H9 (cell line): Measurements from ENCODE around the gene TPRG1. TPM values are rescaled to one million over a fixed set of nuclear protein-coding genes. Genes with fewer than 3 reads are reported as not detected.

Experiments
- DNase-seq: peaks from one replicate; pipeline ENCODE4 v3.0.0-alpha.2; 2017
- H2AFZ ChIP-seq: one replicate; pipeline ENCODE4 v1.6.1; 2013; ENCODE audit warnings: mild to moderate bottlenecking, low read length, control low read depth, moderate library complexity
- H2AK5ac ChIP-seq: 2 replicates; pipeline ENCODE4 v1.6.1; 2013; ENCODE audit warnings: low read length, control low read depth, mixed read lengths; ENCODE audit not compliant: insufficient read length
- H2BK120ac ChIP-seq: one replicate; pipeline ENCODE4 v1.6.1; 2013; ENCODE audit warnings: low read depth, mild to moderate bottlenecking, low read length, control low read depth, inconsistent platforms; ENCODE audit not compliant: poor library complexity, severe bottlenecking
- H2BK12ac ChIP-seq: 2 replicates; pipeline ENCODE4 v1.6.1; 2013; ENCODE audit warnings: low read length, control low read depth, mixed read lengths, low read depth; ENCODE audit not compliant: insufficient read length
- H2BK15ac ChIP-seq: 2 replicates; pipeline ENCODE4 v1.6.1; 2013; ENCODE audit warnings: low read depth, low read length, control low read depth
- H2BK20ac ChIP-seq: one replicate; pipeline ENCODE4 v1.6.1; 2013; ENCODE audit warnings: low read depth, mild to moderate bottlenecking, low read length, control low read depth, inconsistent platforms; ENCODE audit not compliant: poor library complexity, severe bottlenecking
- H2BK5ac ChIP-seq: 2 replicates; pipeline ENCODE4 v1.6.1; 2013; ENCODE audit warnings: low read length, control low read depth, mixed read lengths; ENCODE audit not compliant: insufficient read length
- H3K14ac ChIP-seq: 2 replicates; pipeline ENCODE4 v1.6.1; 2013; ENCODE audit warnings: low read length, control low read depth; ENCODE audit not compliant: insufficient read depth
- H3K18ac ChIP-seq: 2 replicates; pipeline ENCODE4 v1.6.1; 2013; ENCODE audit warnings: low read depth, mild to moderate bottlenecking, mixed read lengths, low read length, control low read depth; ENCODE audit not compliant: insufficient read length
- H3K23ac ChIP-seq: 2 replicates; pipeline ENCODE4 v1.6.1; 2013; ENCODE audit warnings: low read length, control low read depth, mixed read lengths, low read depth; ENCODE audit not compliant: insufficient read length
- H3K23me2 ChIP-seq: 2 replicates; pipeline ENCODE4 v1.6.1; 2013; ENCODE audit warnings: low read depth, mild to moderate bottlenecking, mixed read lengths, low read length, control low read depth; ENCODE audit not compliant: insufficient read length, poor library complexity, severe bottlenecking
- H3K27ac ChIP-seq: 2 replicates; pipeline ENCODE4 v1.5.1; 2013; ENCODE audit warnings: low read length, control low read depth, mixed read lengths, low read depth; ENCODE audit not compliant: insufficient read length
- H3K27me3 ChIP-seq: 2 replicates; pipeline ENCODE4 v1.6.1; 2013; ENCODE audit warnings: low read length, control low read depth, inconsistent platforms; ENCODE audit not compliant: insufficient read depth
- H3K4ac ChIP-seq: 2 replicates; pipeline ENCODE4 v1.6.1; 2013; ENCODE audit warnings: low read depth, mild to moderate bottlenecking, control low read depth, inconsistent platforms, low read length, moderate library complexity
- H3K4me1 ChIP-seq: 2 replicates; pipeline ENCODE4 v1.6.1; 2013; ENCODE audit warnings: low read length, control low read depth, inconsistent platforms; ENCODE audit not compliant: insufficient read depth
- H3K4me2 ChIP-seq: 2 replicates; pipeline ENCODE4 v1.6.1; 2013; ENCODE audit warnings: low read length, control low read depth, mixed read lengths; ENCODE audit not compliant: insufficient read length, insufficient read depth
- H3K56ac ChIP-seq: 2 replicates; pipeline ENCODE4 v1.6.1; 2013; ENCODE audit warnings: low read depth, mild to moderate bottlenecking, mixed read lengths, low read length, control low read depth; ENCODE audit not compliant: insufficient read length
- H3K79me1 ChIP-seq: 2 replicates; pipeline ENCODE4 v1.6.1; 2013; ENCODE audit warnings: low read depth, mild to moderate bottlenecking, moderate library complexity, low read length, control low read depth, inconsistent platforms; ENCODE audit not compliant: insufficient read depth, poor library complexity, severe bottlenecking
- H3K79me2 ChIP-seq: 2 replicates; pipeline ENCODE4 v1.6.1; 2013; ENCODE audit warnings: low read length, control low read depth, inconsistent platforms; ENCODE audit not compliant: insufficient read depth
- H3K9ac ChIP-seq: 2 replicates; pipeline ENCODE4 v1.6.1; 2013; ENCODE audit warnings: low read length, control low read depth, mixed read lengths; ENCODE audit not compliant: insufficient read length; ENCODE audit errors: extremely low read depth
- H3K9me3 ChIP-seq: one replicate; pipeline ENCODE4 v1.6.1; 2013; ENCODE audit warnings: low read depth, low read length, inconsistent platforms; ENCODE audit not compliant: control insufficient read depth
- H3T11ph ChIP-seq: one replicate; pipeline ENCODE4 v1.6.1; 2013; ENCODE audit warnings: mild to moderate bottlenecking, low read length, control low read depth, inconsistent platforms
- H4K20me1 ChIP-seq: one replicate; pipeline ENCODE4 v1.6.1; 2013; ENCODE audit not compliant: control insufficient read depth, insufficient read length, insufficient read depth
- H4K5ac ChIP-seq: 2 replicates; pipeline ENCODE4 v1.6.1; 2013; ENCODE audit warnings: low read depth, mild to moderate bottlenecking, mixed read lengths, low read length, control low read depth; ENCODE audit not compliant: insufficient read length
- H4K8ac ChIP-seq: replicated peaks from 2 replicates; pipeline ENCODE4 v1.6.1; 2013; ENCODE audit warnings: low read length, control low read depth, mixed read lengths, low read depth; ENCODE audit not compliant: insufficient read length
- H4K91ac ChIP-seq: 2 replicates; pipeline ENCODE4 v1.6.1; 2013; ENCODE audit warnings: low read depth, mild to moderate bottlenecking, moderate library complexity, mixed read lengths, low read length, control low read depth; ENCODE audit not compliant: insufficient read length
- H3K27ac Mint-ChIP-seq, 3 experiments: 2 replicates in 2 of 3; 3 replicates in 1 of 3; pipeline ENCODE4 v1.8.0; 2020 to 2021; ENCODE audit warnings: mixed read lengths in 3 of 3, mild to moderate bottlenecking in 1 of 3, moderate library complexity in 1 of 3
- H3K27me3 Mint-ChIP-seq: 2 replicates; pipeline ENCODE4 v1.8.0; 2021; ENCODE audit warnings: low read depth, mild to moderate bottlenecking, moderate library complexity, mixed read lengths
- H3K36me3 Mint-ChIP-seq, 3 experiments: 2 replicates in 2 of 3; 3 replicates in 1 of 3; pipeline ENCODE4 v1.8.0; 2020 to 2021; ENCODE audit warnings: low read depth in 3 of 3, mixed read lengths in 3 of 3; ENCODE audit not compliant: insufficient read depth in 1 of 3
- H3K4me1 Mint-ChIP-seq, 2 experiments: 2 replicates each; pipeline ENCODE4 v1.8.0; 2020; ENCODE audit warnings: mixed read lengths in 2 of 2
- H3K4me3 Mint-ChIP-seq, 2 experiments: 2 replicates in 1 of 2; 3 replicates in 1 of 2; pipeline ENCODE4 v1.8.0; 2020 to 2021; ENCODE audit warnings: mild to moderate bottlenecking in 2 of 2, mixed read lengths in 2 of 2, moderate library complexity in 1 of 2
- H3K9me3 Mint-ChIP-seq, 2 experiments: 2 replicates in 1 of 2; 3 replicates in 1 of 2; pipeline ENCODE4 v1.8.0; 2020; ENCODE audit warnings: mild to moderate bottlenecking in 2 of 2, mixed read lengths in 2 of 2, moderate library complexity in 1 of 2
- WGBS: extraction: QIAGEN DNeasy Blood & Tissue Kit; methylation state at CpG from one replicate; pipeline ENCODE4 v1.1.7; 2013; ENCODE audit warnings: missing lambda C conversion rate, low lambda C conversion rate, mixed read lengths; ENCODE audit not compliant: insufficient read length; ENCODE audit errors: extremely low coverage; 5-methylcytosine and 5-hydroxymethylcytosine counted together
- total RNA-seq: library from RNA; stranded (reverse); gene quantifications from 2 replicates; pipeline ENCODE4 v1.2.1, GENCODE V29; 2021
- TF ChIP-seq, protein P1 (sequence below): fragments of 200-600 bp; sonication (generic); conservative IDR thresholded peaks from 3 replicates; pipeline ENCODE4 v1.8.0; 2021; ENCODE audit warnings: antibody characterized with exemption, mild to moderate bottlenecking

The TPRG1 gene
- total RNA-seq, 1 experiment from 2014 or later, result 0.66 TPM

DNA sequence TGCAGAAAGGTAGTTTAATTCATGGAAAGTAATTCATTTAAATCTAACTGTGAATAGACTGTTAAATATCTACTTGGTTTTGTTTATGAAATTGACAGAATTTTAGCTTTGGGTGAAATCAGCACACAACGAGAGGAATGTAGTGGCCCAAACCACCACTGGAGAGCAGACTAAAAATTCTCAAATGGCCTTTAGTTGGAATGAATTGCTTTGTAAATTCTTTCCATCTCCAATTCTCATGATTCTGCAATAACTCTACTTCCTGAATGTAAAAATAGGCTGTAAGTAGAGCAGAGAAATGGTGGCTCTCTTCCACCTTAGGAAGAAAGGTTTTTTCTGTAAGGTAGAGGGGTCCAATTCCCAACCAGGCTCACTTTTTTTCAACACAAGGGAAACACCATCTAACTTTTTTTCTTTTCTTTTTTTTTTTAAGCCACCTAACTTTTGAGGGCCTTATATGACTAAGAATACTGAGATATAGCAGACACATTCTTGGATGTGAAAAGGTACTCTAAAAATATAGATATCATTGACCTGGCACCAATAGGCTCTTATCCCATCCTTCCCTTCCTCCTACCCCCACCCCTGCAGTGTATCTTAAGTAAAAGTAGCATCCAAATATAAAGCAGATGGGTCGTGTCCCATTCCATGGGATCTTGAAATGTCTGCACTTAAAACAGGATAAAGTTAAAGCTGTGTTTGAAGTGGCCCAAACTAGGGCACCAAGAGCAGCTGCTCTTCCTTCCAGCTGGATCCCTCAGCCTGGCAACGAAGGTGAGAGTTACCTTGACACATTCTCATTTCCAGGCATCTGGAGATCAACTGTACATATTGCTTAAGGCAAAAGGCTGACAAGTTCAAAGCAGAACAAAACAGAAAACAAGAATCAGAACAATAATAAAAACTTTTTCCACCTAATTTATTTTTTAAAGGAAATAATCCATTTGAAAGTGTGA, 194.1 kb downstream of the TPRG1 start:
- no peaks in the 10 kb centered on the region for H3K9me3 ChIP-seq
- TF ChIP-seq, protein P1, sequence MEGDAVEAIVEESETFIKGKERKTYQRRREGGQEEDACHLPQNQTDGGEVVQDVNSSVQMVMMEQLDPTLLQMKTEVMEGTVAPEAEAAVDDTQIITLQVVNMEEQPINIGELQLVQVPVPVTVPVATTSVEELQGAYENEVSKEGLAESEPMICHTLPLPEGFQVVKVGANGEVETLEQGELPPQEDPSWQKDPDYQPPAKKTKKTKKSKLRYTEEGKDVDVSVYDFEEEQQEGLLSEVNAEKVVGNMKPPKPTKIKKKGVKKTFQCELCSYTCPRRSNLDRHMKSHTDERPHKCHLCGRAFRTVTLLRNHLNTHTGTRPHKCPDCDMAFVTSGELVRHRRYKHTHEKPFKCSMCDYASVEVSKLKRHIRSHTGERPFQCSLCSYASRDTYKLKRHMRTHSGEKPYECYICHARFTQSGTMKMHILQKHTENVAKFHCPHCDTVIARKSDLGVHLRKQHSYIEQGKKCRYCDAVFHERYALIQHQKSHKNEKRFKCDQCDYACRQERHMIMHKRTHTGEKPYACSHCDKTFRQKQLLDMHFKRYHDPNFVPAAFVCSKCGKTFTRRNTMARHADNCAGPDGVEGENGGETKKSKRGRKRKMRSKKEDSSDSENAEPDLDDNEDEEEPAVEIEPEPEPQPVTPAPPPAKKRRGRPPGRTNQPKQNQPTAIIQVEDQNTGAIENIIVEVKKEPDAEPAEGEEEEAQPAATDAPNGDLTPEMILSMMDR, result no peak
- H3K36me3 Mint-ChIP-seq, result no peaks in the 10 kb centered on the region
- no peak overlapping the region for H3T11ph ChIP-seq
- H2BK120ac ChIP-seq, result no peak overlapping the region
- H2BK5ac ChIP-seq, result no peak overlapping the region
- H3K27me3 ChIP-seq, result no peaks in the 10 kb centered on the region
- H3K23ac ChIP-seq, result no peak overlapping the region
- H3K4me1 Mint-ChIP-seq, result peaks cover 28 to 31% of the 10 kb centered on the region in 2 experiments
- H3K27me3 Mint-ChIP-seq, result no peaks in the 10 kb centered on the region
- H3K27ac Mint-ChIP-seq, result no peak overlapping the region
- no peaks in the 10 kb centered on the region for H3K79me2 ChIP-seq
- no peak for DNase-seq
- H4K8ac ChIP-seq, result no peak overlapping the region
- H3K9me3 Mint-ChIP-seq, result peaks cover 0 to 4% of the 10 kb centered on the region in 2 experiments; a peak in 1 of 5 replicates
- no peak overlapping the region for H3K14ac ChIP-seq
- no peak overlapping the region for H3K4me3 Mint-ChIP-seq
- peaks cover 3% of the 10 kb centered on the region; the same call in 1 of the 2 replicates for H3K4me1 ChIP-seq
- no peak overlapping the region for H3K18ac ChIP-seq
- no CpG with 5 or more reads among the region's 3 CpGs for WGBS
- H3K23me2 ChIP-seq, result no peaks in the 10 kb centered on the region
- no peaks in the 10 kb centered on the region for H3K79me1 ChIP-seq
- H4K5ac ChIP-seq, result no peak overlapping the region
- no peak overlapping the region for H3K9ac ChIP-seq
- H4K20me1 ChIP-seq, result no peaks in the 10 kb centered on the region
- H2AFZ ChIP-seq, result no peak overlapping the region
- no peak overlapping the region for H2BK20ac ChIP-seq
- H3K4me2 ChIP-seq, result no peak overlapping the region
- no peak overlapping the region for H4K91ac ChIP-seq
- H2AK5ac ChIP-seq, result no peak overlapping the region
- no peak overlapping the region for H2BK12ac ChIP-seq
- no peak overlapping the region for H3K27ac ChIP-seq
- H3K4ac ChIP-seq, result no peak overlapping the region
- no peak overlapping the region for H2BK15ac ChIP-seq
- no peak overlapping the region for H3K56ac ChIP-seq
